GM18873 (cell line): ENCODE results near the gene HES5.

Source experiments
- ATAC-seq: cut with Tn5 transposase; IDR thresholded peaks from one replicate; pipeline ENCODE4 v1.9.1; 2021; ENCODE audit warnings: mild to moderate bottlenecking, moderate library complexity, moderate number of reproducible peaks; ENCODE audit not compliant: unreplicated experiment, low FRiP score

The HES5 gene

GRCh38 chr1:2502661-2503553, 27.2 kb downstream of the HES5 start:
- ATAC-seq = no peak

- ATAC-seq = no peak
Measured at GRCh38 chr1:2502210-2502609, 27.9 kb downstream of the HES5 start.

GRCh38 chr1:2501820-2502119, 28.3 kb downstream of the HES5 start:
- ATAC-seq = no peak

- no peak for ATAC-seq
Measured at GRCh38 chr1:2501041-2501819, 28.8 kb downstream of the HES5 start.

- ATAC-seq = no peak
Measured at GRCh38 chr1:2499986-2500596, 30.0 kb downstream of the HES5 start.

GRCh38 chr1:2499260-2499659, 30.8 kb downstream of the HES5 start:
- ATAC-seq = no peak

GRCh38 chr1:2498648-2499047, 31.4 kb downstream of the HES5 start:
- ATAC-seq = no peak

- no peak for ATAC-seq
Measured at GRCh38 chr1:2497891-2498290, 32.2 kb downstream of the HES5 start.

GRCh38 chr1:2496746-2497145, 33.3 kb downstream of the HES5 start:
- no peak for ATAC-seq

- no peak for ATAC-seq
Measured at GRCh38 chr1:2496087-2496622, 33.9 kb downstream of the HES5 start.

- no peak for ATAC-seq
Measured at GRCh38 chr1:2495546-2495945, 34.5 kb downstream of the HES5 start.

- no peak for ATAC-seq
Measured at GRCh38 chr1:2495026-2495425, 35.0 kb downstream of the HES5 start.

GRCh38 chr1:2494323-2494693, 35.8 kb downstream of the HES5 start:
- ATAC-seq = no peak

- no peak for ATAC-seq
Measured at GRCh38 chr1:2493691-2494322, 36.3 kb downstream of the HES5 start.

- ATAC-seq = no peak
Measured at GRCh38 chr1:2493218-2493617, 36.8 kb downstream of the HES5 start.

GRCh38 chr1:2492091-2492490, 38.0 kb downstream of the HES5 start:
- no peak for ATAC-seq

- ATAC-seq = no peak
Measured at GRCh38 chr1:2489615-2490014, 40.4 kb downstream of the HES5 start.

- ATAC-seq = no peak
Measured at GRCh38 chr1:2488688-2489087, 41.4 kb downstream of the HES5 start.

- no peak for ATAC-seq
Measured at GRCh38 chr1:2486558-2486957, 43.5 kb downstream of the HES5 start.

GRCh38 chr1:2486041-2486440, 44.0 kb downstream of the HES5 start:
- ATAC-seq = no peak

- no peak for ATAC-seq
Measured at GRCh38 chr1:2483970-2484369, 46.1 kb downstream of the HES5 start.
